NCI-H226 (cell line): ENCODE measurements around the gene GINS1.
A peak's percentile ranks its signal among the peaks of the same experiment; 100 is the strongest.

Source experiments
- DNase-seq: peaks from one replicate; pipeline ENCODE4 v3.0.0-alpha.2; 2015

GINS1 gene

DNA sequence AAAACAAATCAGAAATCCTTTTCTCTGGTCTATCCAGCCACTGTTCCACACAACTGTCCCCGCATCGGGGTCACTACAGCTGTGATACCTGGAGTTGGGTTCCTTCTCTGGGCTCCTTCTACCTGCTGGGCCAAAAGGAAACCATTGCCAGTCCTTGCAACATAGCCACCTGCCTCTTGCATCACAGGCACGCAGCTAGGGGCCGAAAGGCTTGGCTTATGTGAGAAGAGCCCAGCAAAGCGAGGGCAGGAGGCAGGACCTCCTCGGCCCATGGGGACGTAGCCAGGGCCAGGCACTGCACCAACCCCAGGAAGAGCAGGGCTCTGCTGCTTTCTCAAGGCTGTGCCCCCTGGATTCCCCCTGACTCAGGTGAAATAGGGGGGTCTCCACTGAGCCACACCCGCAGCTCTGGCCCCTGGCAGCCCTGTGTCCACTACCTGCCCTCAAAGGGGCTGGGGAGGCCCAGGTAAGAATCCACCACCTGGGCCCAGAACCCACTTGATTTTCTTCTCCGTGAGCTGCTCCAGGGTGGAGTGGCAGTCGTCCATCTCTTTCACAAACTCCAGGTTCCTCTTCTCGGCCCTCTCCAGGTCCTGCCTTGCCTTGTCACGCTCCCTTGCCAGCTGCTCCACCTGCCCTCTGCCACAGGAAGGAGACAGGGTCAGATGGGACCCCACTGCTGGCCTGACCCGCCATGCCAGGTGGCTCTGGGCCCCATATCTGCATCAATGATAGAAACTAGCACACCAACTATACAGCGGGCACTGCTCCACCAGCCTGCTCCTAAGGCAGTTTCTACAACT lies 88.9 kb downstream of the GINS1 start:
- DNase-seq = no peak

DNA sequence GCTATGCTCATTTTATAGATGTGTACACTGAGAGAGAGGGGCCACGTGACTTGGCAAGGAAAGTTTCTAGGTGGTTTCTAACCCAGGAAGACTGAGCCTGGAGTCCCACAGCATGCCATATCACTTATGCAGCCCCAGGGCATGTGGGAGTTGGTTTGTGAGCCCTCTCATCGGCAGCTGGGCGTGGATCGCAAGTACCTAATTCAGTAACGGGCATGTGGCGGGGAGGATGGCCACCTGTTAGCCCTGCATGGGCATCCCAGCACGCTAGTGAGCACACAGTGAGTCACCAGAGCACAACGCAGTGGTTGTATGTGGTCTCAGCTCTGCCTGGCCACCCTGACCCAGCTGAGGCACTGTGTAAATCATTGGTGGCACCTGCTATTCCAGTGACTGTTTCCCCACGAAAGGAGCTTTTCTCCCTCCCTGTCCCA lies 89.5 kb downstream of the GINS1 start:
- peak; percentile 49 for DNase-seq

DNA sequence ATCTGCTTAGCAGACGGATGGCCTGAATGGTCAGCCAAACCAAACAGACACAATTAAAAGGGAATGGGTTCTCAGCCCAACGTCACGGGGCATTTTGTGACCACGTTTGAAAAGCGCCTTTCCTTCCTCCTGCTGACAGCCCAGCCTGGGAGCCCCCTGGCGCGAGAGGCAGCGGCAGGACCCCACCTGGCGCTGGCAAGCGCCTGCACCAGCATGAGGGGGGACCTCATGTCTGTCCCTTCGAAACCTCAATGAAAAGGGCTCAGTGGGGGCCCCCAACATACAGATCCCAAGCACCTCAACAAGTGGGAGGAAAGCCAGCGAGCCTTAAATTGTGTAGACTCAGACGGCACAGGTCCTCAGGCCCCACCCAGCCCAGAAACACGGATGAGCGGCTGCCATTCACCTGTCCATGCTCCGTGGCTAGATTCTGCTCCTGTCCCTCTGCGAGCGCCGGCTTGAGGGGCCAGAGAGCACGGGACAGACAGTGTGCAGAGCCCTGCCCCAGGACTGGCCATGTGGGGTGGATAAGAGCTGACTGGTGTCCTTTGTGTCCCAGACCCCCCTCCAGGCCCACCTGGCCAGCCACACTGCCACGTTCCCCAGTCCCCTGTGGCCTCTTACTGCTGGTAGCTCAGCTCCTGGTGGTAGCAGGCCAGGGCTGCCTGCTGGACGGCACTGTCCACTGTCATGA lies 90.3 kb downstream of the GINS1 start:
- no peak for DNase-seq
